Uterus (tissue), 4 donors: ENCODE measurements around the gene GIGYF2. TPM values are rescaled to one million over a fixed set of nuclear protein-coding genes. Genes with fewer than 3 reads are reported as not detected.
"Not testable (repeated sequence)": the region's sequence is repeated elsewhere in the genome, so short reads cannot be mapped to it uniquely, and the experiment has no call there.

Experiments used
- DNase-seq, 2 donors: peaks; one replicate each; pipeline ENCODE4 v3.0.0-alpha.2; 2019 to 2020
- H3K27ac ChIP-seq, 2 donors: fragments of 200-600 bp; sonication (generic); 1 replicate in 1 of 2; 2 replicates in 1 of 2; pipeline ENCODE4 v1.5.1; 2016 to 2018
- H3K27me3 ChIP-seq, 2 donors: fragments of 200-600 bp; sonication (generic); one replicate each; pipeline ENCODE4 v1.5.1; 2018 to 2019; ENCODE audit warnings: control low read depth in 1 of 2
- H3K36me3 ChIP-seq, 2 donors: fragments of 200-600 bp; sonication (generic); one replicate each; pipeline ENCODE4 v1.5.1; 2019; ENCODE audit warnings: control low read depth in 1 of 2
- H3K4me1 ChIP-seq, 2 donors: fragments of 200-600 bp; sonication (generic); one replicate each; pipeline ENCODE4 v1.5.1; 2018 to 2019; ENCODE audit warnings: control low read depth in 1 of 2
- H3K4me3 ChIP-seq, 2 donors: fragments of 200-600 bp; sonication (generic); 1 replicate in 1 of 2; 2 replicates in 1 of 2; pipeline ENCODE4 v1.5.1; 2018 to 2019; ENCODE audit warnings: mild to moderate bottlenecking in 1 of 2
- H3K9me3 ChIP-seq, 2 donors: fragments of 200-600 bp; sonication (generic); one replicate each; pipeline ENCODE4 v1.5.1; 2019; ENCODE audit warnings: control low read depth in 1 of 2
- POLR2A ChIP-seq, 2 donors: fragments of 450-650 bp; IDR thresholded peaks; one replicate each; pipeline ENCODE4 v1.6.1; 2016; ENCODE audit warnings: antibody characterized with exemption in 2 of 2, mild to moderate bottlenecking in 1 of 2, moderate library complexity in 1 of 2
- intact Hi-C: fragments of 100-400 bp; cut with DNase I; formaldehyde crosslinking; loops from one replicate; pipeline ENCODE4 v1.15.1; 2023; ENCODE audit warnings: low total_unique reads
- total RNA-seq, 4 donors: library from RNA; depleted of rRNA in 3 of 4; stranded (reverse); fragments of >200 nt in 3 of 4; gene quantifications; one replicate each; pipeline versions ENCODE4 v1.1.0 to v1.2.4, GENCODE V29; 2014 to 2023
- TF ChIP-seq, protein P1 (sequence below), 4 experiments: fragments of 200-600 bp in 2 of 4; fragments of 450-650 bp in 2 of 4; sonication (generic) in 2 of 4; IDR thresholded peaks; one replicate each; pipeline ENCODE4 v1.5.1; 2016 to 2019; ENCODE audit warnings: antibody characterized with exemption in 4 of 4, mild to moderate bottlenecking in 2 of 4, moderate library complexity in 1 of 4
- donor health status: DM: yes; HTN: yes; CAD: no.

GIGYF2 gene
- total RNA-seq, 4 donors from 2014 or later = 16.5 to 125 (median 97.3) TPM

DNA sequence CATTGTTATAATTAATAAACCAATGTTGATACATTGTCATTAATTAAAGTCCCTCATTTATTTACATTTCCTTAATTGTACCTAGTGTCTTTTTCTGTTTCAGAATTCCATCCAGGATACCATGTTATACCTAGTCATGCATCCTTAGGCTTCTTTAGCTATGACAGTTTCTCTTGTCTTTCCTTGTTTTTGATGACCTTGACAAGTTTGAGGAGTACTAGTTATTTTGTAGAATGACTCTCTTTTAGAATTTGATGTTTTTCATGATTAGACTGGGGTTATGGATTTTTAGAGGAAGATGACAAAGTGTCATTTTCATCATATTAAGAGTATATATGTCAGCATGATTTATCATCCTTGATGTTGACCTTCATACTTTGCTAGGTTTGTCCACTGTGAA lies 16.4 kb downstream of the GIGYF2 start:
- no peak overlapping the region for H3K4me3 ChIP-seq
- H3K4me1 ChIP-seq = no peaks in the 10 kb centered on the region
- intact Hi-C loops = no loop called here
- H3K27me3 ChIP-seq = no peaks in the 10 kb centered on the region
- H3K27ac ChIP-seq = no peak overlapping the region
- DNase-seq = no peak
- H3K36me3 ChIP-seq = no peaks in the 10 kb centered on the region
- H3K9me3 ChIP-seq = no peaks in the 10 kb centered on the region
- TF ChIP-seq, protein P1, sequence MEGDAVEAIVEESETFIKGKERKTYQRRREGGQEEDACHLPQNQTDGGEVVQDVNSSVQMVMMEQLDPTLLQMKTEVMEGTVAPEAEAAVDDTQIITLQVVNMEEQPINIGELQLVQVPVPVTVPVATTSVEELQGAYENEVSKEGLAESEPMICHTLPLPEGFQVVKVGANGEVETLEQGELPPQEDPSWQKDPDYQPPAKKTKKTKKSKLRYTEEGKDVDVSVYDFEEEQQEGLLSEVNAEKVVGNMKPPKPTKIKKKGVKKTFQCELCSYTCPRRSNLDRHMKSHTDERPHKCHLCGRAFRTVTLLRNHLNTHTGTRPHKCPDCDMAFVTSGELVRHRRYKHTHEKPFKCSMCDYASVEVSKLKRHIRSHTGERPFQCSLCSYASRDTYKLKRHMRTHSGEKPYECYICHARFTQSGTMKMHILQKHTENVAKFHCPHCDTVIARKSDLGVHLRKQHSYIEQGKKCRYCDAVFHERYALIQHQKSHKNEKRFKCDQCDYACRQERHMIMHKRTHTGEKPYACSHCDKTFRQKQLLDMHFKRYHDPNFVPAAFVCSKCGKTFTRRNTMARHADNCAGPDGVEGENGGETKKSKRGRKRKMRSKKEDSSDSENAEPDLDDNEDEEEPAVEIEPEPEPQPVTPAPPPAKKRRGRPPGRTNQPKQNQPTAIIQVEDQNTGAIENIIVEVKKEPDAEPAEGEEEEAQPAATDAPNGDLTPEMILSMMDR (IDR thresholded peaks at IDR 0.05) = no peak
- no peak for TF ChIP-seq POLR2A (IDR thresholded peaks at IDR 0.05)

DNA sequence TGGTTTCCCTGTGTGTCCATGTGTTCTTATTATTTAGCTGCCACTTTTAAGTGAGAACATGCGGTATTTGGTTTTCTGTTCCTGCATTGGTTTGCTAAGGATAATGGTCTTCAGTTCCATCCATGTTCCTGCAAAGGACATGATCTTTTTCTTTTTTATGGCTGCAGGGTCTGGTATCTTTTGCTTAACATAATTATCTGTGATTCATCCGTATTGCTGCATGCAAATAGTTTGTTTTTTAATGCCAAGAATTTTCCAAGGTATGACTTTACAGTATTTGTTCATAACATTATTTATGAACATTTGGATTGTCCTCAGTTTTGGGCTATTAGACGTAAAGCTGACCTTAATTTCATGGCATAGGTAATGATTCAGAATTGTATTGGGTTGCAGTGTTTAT lies 17.8 kb downstream of the GIGYF2 start:
- Histone ChIP-seq H3K27me3 (no peaks in the 10 kb centered on the region), H3K9me3 (no peaks in the 10 kb centered on the region), H3K4me1 (no peaks in the 10 kb centered on the region), H3K4me3 (no peak overlapping the region), H3K27ac (no peak overlapping the region), H3K36me3 (no peaks in the 10 kb centered on the region)
- intact Hi-C loops = no loop called here
- no peak for DNase-seq
- TF ChIP-seq, protein P1 (IDR thresholded peaks at IDR 0.05) = no peak
- no peak for TF ChIP-seq POLR2A (IDR thresholded peaks at IDR 0.05)

DNA sequence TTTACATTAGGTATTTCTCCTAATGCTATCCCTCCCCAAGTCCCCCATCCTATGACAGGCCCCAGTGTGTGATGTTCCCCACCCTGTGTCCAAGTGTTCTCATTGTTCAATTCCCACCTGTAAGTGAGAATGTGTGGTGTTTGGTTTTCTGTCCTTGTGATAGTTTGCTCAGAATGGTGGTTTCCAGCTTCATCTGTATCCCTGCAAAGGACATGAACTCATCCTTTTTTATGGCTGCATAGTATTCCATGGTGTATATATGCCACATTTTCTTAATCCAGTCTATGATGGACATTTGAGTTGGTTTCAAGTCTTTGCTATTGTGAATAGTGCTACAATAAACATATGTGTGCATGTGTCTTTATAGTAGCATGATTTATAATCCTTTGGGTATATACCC lies 22.9 kb downstream of the GIGYF2 start:
- H3K27me3 ChIP-seq, H3K36me3 ChIP-seq, H3K27ac ChIP-seq, DNase-seq, intact Hi-C loops, H3K9me3 ChIP-seq, H3K4me3 ChIP-seq, H3K4me1 ChIP-seq: not testable (repeated sequence)

DNA sequence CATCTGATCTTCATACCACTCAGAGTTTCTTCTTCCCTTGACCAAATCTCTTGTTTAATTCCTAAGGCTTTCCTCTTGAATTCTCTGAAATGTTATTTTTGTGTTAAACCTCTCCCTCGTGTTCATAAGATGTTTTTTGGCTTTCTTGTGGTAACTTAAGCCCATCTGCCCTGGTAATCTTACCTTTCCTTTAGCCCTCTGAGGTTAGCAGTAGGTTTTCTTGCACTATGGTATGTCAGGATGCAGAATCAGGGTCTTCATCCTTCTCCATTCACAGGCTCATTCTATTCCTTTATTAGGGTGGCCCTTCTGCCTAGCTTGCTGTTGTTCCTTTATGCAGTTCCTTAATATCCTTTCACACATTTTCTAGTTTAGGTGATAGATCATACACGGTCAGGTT lies 24.1 kb downstream of the GIGYF2 start:
- no peaks in the 10 kb centered on the region for H3K36me3 ChIP-seq
- TF ChIP-seq, protein P1 (IDR thresholded peaks at IDR 0.05) = no peak
- TF ChIP-seq POLR2A (IDR thresholded peaks at IDR 0.05) = no peak

DNA sequence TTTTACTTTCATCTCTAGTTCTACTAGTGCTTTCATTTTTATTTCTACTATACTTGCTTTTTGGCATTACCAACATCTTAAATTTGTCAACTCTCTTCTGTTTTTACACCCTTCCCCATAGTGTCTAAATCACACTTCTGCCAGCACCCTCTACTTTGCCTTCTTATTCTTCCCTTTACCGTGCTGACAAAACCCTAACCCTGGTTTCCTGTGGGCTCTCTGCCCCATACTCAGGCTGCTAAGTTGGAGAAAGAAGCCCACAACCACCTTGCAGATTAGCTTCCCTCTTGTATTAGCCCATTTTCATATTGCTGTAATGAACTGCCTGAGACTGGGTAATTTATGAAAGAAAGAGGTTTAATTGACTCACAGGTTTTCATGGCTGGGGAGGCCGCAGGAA lies 24.8 kb downstream of the GIGYF2 start:
- no peak for DNase-seq
- intact Hi-C loops = no loop called here
- Histone ChIP-seq H3K36me3 (no peaks in the 10 kb centered on the region), H3K4me3 (no peak overlapping the region), H3K9me3 (no peaks in the 10 kb centered on the region), H3K27me3 (no peaks in the 10 kb centered on the region), H3K27ac (no peak overlapping the region), H3K4me1 (no peaks in the 10 kb centered on the region)
- TF ChIP-seq, protein P1 (IDR thresholded peaks at IDR 0.05) = no peak
- TF ChIP-seq POLR2A (IDR thresholded peaks at IDR 0.05) = no peak

More for the DNA sequence above, 24.1 kb downstream of the GIGYF2 start:
- no peak for DNase-seq
- intact Hi-C loops = no loop called here
- Histone ChIP-seq H3K4me1 (no peaks in the 10 kb centered on the region), H3K9me3 (no peaks in the 10 kb centered on the region), H3K27ac (no peak overlapping the region), H3K4me3 (no peak overlapping the region), H3K27me3 (no peaks in the 10 kb centered on the region)

DNA sequence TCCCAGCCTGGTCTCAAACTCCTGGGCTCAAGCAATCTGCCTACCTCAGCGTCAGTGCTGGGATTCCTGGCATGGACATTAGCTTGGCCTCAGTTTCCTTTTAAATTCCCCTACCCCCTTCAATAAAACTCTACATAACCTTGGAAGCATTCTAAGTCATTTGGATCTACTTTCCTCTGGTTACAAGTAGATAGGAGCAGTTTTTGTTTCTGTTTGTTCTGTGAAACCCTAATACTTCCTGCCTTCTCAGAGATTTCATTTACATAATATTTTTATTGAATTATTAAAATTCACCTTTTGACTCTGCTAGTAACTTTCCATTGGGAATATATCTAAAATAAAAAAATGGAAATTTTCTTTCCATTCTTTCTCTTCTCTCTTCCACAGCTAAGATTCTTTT lies 25.9 kb downstream of the GIGYF2 start:
- H3K36me3 ChIP-seq = no peaks in the 10 kb centered on the region
- TF ChIP-seq POLR2A (IDR thresholded peaks at IDR 0.05) = no peak
- TF ChIP-seq, protein P1 (IDR thresholded peaks at IDR 0.05) = no peak
- intact Hi-C loops = no loop called here
- no peaks in the 10 kb centered on the region for H3K9me3 ChIP-seq
- DNase-seq = no peak
- H3K27ac ChIP-seq = no peak overlapping the region
- H3K27me3 ChIP-seq = no peaks in the 10 kb centered on the region
- H3K4me3 ChIP-seq = no peak overlapping the region
- H3K4me1 ChIP-seq = no peaks in the 10 kb centered on the region
